ENCODE data around the gene SH3D21. TPM values are rescaled to one million over a fixed set of nuclear protein-coding genes. Genes with fewer than 3 reads are reported as not detected.

Gene SH3D21
- total RNA-seq, 3 donors from 2014 or later, result 12.3 to 18.0 (median 14.2) TPM

- Histone ChIP-seq H3K9me3 (no peaks in the 10 kb centered on the region), H3K36me3 (ENCODE audit: low read depth) (no peaks in the 10 kb centered on the region), H3K4me1 (ENCODE audit: low read depth) (peaks cover 12% of the 10 kb centered on the region), H3K4me3 (no peak overlapping the region)
- ATAC-seq, result peak; percentile 89
- no peak for TF ChIP-seq CTCF (IDR thresholded peaks at IDR 0.05)
- DNase-seq, result peak in 1 of 3 donors; percentile 24
- intact Hi-C loops (cut with DNase I, micrococcal nuclease), result no loop called here
Measured at GRCh38 chr1:36269408-36269838, 36.7 kb upstream of the SH3D21 start.

GRCh38 chr1:36273024-36273423 is 33.1 kb upstream of the SH3D21 start:
- intact Hi-C loops (cut with DNase I, micrococcal nuclease), result no loop called here

GRCh38 chr1:36274201-36274600 is 32.0 kb upstream of the SH3D21 start:
- no peaks in the 10 kb centered on the region for H3K9me3 ChIP-seq
- H3K4me3 ChIP-seq, result no peak overlapping the region
- no peak for TF ChIP-seq CTCF (IDR thresholded peaks at IDR 0.05)
- H3K36me3 ChIP-seq (ENCODE audit: low read depth), result no peaks in the 10 kb centered on the region
- H3K4me1 ChIP-seq (ENCODE audit: low read depth), result peaks cover under 1% of the 10 kb centered on the region
- intact Hi-C loops (cut with DNase I, micrococcal nuclease), result no loop called here
- ATAC-seq (no peak), DNase-seq (no peak)

More at GRCh38 chr1:36273024-36273423, 33.1 kb upstream of the SH3D21 start:
- H3K36me3 ChIP-seq (ENCODE audit: low read depth), result no peaks in the 10 kb centered on the region
- ATAC-seq (no peak), DNase-seq (no peak)
- peaks cover 12% of the 10 kb centered on the region for H3K4me1 ChIP-seq (ENCODE audit: low read depth)
- no peak for TF ChIP-seq CTCF (IDR thresholded peaks at IDR 0.05)
- H3K4me3 ChIP-seq, result no peak overlapping the region
- H3K9me3 ChIP-seq, result no peaks in the 10 kb centered on the region

GRCh38 chr1:36276688-36277087 is 29.5 kb upstream of the SH3D21 start:
- intact Hi-C loops (cut with DNase I, micrococcal nuclease), result no loop called here
- peaks cover 3% of the 10 kb centered on the region for H3K4me1 ChIP-seq (ENCODE audit: low read depth)
- DNase-seq (no peak), ATAC-seq (no peak)
- no peak for TF ChIP-seq CTCF (IDR thresholded peaks at IDR 0.05)
- no peak overlapping the region for H3K4me3 ChIP-seq
- H3K36me3 ChIP-seq (ENCODE audit: low read depth), result no peaks in the 10 kb centered on the region
- H3K9me3 ChIP-seq, result no peaks in the 10 kb centered on the region

- no peak for DNase-seq
- TF ChIP-seq CTCF (IDR thresholded peaks at IDR 0.05), result no peak
- no peaks in the 10 kb centered on the region for H3K9me3 ChIP-seq
- intact Hi-C loops (cut with DNase I, micrococcal nuclease), result no loop called here
- no peak for ATAC-seq
- no peaks in the 10 kb centered on the region for H3K36me3 ChIP-seq (ENCODE audit: low read depth)
- H3K4me1 ChIP-seq (ENCODE audit: low read depth), result peaks cover 3% of the 10 kb centered on the region
- H3K4me3 ChIP-seq, result no peak overlapping the region
Measured at GRCh38 chr1:36279110-36279788, 26.9 kb upstream of the SH3D21 start.
